Measurements from ENCODE around the gene LIPE. TPM values are rescaled to one million over a fixed set of nuclear protein-coding genes. Genes with fewer than 3 reads are reported as not detected.
A peak's percentile ranks its signal among the peaks of the same experiment; 100 is the strongest.

The LIPE gene
- total and polyA plus RNA-seq, 8 donors = 4.0 to 11.0 (median 9.8) TPM

DNA sequence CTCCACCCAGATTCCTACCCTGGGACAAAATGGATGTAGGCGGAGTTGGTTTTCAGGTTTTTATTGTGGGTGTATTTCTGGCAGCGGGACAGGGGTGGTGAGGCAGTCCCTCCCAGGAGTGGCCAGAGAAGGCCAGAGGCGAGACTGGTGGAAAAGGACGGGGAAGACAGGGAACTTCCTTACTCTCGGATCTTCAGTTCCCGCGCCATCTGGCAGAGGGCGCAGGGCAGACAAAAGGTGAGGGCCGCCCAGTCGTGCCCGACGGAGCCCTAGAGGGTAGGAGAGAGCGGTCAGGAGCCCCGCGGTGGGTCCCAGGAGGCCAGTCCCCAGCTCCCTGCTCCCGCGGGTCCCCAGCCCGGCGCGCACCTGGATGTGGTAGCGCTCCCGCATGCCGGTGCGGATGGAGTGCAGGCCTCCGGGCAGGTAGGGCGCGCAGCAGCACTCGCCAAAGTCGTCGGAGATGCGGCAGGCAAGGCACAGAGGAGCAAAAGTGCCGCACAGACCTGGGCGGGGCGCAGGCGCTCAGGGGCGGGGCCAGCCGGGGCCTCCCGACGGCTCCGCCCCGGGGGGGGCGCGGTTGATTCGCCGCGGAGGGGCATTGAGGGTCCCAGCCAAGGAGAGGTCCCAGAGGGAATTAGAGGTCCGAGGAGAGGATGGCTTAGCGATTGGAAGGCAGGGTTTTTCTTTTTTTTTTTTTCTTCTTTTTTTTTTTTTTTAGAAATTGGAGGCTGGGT lies 40.0 kb downstream of the LIPE start:
- Histone ChIP-seq H3K4me1 (peaks cover 0 to 12% of the 10 kb centered on the region in 2 donors), H3K4me3 (peak overlapping the region; percentile 26 to 44), H3K36me3 (no peaks in the 10 kb centered on the region), H3K27ac (no peak overlapping the region), H3K9me3 (no peaks in the 10 kb centered on the region), H3K27me3 (peaks cover 9 to 85% of the 10 kb centered on the region in 2 donors)
- ATAC-seq (peak; percentile 93), DNase-seq (peak in 3 of 4 donors; percentile 39 to 91 (median 65))
- intact Hi-C loops (cut with DNase I) = no loop called here
- TF ChIP-seq, protein P1, sequence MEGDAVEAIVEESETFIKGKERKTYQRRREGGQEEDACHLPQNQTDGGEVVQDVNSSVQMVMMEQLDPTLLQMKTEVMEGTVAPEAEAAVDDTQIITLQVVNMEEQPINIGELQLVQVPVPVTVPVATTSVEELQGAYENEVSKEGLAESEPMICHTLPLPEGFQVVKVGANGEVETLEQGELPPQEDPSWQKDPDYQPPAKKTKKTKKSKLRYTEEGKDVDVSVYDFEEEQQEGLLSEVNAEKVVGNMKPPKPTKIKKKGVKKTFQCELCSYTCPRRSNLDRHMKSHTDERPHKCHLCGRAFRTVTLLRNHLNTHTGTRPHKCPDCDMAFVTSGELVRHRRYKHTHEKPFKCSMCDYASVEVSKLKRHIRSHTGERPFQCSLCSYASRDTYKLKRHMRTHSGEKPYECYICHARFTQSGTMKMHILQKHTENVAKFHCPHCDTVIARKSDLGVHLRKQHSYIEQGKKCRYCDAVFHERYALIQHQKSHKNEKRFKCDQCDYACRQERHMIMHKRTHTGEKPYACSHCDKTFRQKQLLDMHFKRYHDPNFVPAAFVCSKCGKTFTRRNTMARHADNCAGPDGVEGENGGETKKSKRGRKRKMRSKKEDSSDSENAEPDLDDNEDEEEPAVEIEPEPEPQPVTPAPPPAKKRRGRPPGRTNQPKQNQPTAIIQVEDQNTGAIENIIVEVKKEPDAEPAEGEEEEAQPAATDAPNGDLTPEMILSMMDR (IDR thresholded peaks at IDR 0.05) = peak in 1 of 2 donors; percentile 48

DNA sequence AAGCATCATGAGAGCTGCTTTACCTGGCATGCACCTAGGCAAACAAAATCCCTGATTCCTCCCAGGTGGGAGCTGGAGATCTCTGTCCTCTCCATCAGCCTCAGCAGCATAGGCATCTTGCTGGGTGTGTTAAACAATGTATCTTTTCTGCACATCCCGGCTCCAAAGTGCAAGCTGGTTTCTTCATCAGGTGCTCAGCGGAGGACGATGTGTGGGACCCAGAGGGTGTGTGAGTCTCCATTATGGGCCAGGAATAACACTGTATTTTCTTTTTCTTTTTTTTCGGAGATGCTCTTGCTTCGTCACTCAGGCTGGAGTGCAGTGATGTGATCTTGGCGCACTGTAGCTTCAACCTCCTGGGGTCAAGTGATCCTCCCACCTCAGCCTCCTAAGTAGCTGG lies 47.0 kb downstream of the LIPE start:
- ATAC-seq (no peak), DNase-seq (no peak)
- Histone ChIP-seq H3K27ac (no peak overlapping the region), H3K4me3 (no peak overlapping the region), H3K4me1 (no peaks in the 10 kb centered on the region), H3K36me3 (peaks cover 0 to 15% of the 10 kb centered on the region in 2 donors), H3K27me3 (peaks cover 8 to 58% of the 10 kb centered on the region in 2 donors), H3K9me3 (no peaks in the 10 kb centered on the region)
- intact Hi-C loops (cut with DNase I) = no loop called here
- TF ChIP-seq, protein P1 (IDR thresholded peaks at IDR 0.05) = no peak

DNA sequence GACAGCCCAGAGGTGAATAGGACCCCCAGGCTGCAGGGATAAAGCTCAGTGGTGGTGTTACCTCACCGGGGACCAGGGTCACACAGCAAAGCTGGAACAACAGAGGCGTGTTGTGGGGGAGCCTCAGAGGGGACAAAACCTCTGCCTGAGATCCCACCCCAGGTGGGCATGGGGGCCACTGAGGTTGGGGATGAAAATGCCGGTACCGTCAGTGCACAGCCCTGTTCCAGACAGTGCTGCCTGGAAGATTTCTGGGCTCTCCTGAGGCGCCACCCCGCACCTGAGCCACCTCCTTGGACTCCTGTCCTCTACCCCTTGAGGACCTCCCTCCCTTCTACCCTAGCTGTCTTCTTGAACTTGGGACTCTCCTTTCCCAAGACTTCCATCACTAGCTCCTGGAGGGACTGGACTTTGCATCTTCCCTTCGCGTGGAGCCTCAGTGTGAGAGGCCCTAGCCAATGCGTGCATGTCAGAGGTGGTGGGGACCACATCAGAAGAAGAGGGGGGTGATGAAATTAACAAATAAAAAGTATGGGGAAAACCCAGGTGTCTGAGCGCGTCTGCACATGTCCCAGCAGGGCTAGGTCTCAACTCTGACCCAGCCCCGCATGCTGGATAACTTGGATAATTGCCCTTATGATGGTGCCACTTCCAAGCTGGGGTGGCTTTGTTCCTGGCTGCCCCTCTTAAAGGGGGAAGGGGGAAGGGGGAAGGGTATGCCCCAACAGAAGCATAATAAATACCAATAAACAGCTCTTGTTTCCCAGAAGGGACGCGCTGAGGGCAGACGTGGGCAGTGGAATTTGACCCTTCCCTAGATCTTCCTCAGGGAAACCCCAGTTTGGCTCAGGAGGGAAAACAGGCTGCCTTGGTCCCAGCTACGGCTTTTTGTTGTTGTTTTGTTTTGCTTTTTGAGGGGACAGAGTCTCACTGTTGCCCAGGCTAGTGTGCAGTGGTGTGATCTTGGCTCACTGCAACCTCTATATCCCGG lies 48.7 kb downstream of the LIPE start:
- Histone ChIP-seq H3K4me3 (no peak overlapping the region), H3K27ac (no peak overlapping the region), H3K9me3 (no peaks in the 10 kb centered on the region), H3K36me3 (peaks cover 0 to 19% of the 10 kb centered on the region in 2 donors), H3K27me3 (peaks cover 8 to 45% of the 10 kb centered on the region in 2 donors), H3K4me1 (no peaks in the 10 kb centered on the region)
- intact Hi-C loops (cut with DNase I) = no loop called here
- ATAC-seq (no peak), DNase-seq (no peak)
- TF ChIP-seq, protein P1 (IDR thresholded peaks at IDR 0.05) = no peak

DNA sequence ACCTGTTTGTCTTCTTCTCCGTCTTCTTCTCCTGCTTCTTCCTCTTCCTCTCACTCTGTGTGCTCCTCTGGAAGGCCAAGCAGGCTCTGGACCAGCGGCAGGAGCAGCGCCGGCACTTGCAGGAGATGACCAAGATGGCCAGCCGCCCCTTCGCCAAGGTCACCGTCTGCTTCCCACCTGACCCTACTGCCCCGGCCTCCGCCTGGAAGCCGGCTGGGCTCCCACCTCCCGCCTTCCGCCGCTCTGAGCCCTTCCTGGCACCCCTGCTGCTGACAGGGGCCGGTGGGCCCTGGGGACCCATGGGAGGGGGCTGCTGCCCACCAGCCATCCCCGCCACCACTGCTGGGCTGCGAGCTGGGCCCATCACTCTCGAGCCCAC lies 51.0 kb downstream of the LIPE start:
- Histone ChIP-seq H3K4me1 (no peaks in the 10 kb centered on the region), H3K27me3 (peaks cover 8 to 21% of the 10 kb centered on the region in 2 donors), H3K27ac (no peak overlapping the region), H3K9me3 (no peaks in the 10 kb centered on the region), H3K36me3 (peaks cover 0 to 24% of the 10 kb centered on the region in 2 donors), H3K4me3 (no peak overlapping the region)
- TF ChIP-seq, protein P1 (IDR thresholded peaks at IDR 0.05) = no peak
- DNase-seq (no peak), ATAC-seq (no peak)
- intact Hi-C loops (cut with DNase I) = no loop called here

Measured in left lung (tissue), 10 donors.